Measurements from ENCODE around the gene CPN2.

The CPN2 gene

GRCh38 chr3:194294199-194294894 is 56.8 kb downstream of the CPN2 start:
- no peak for DNase-seq
- Mint-ChIP-seq H3K4me1 (ENCODE audit: low read depth in 2 of 2) (peaks cover 0 to 5% of the 10 kb centered on the region in 2 donors), H3K27me3 (peaks cover 26 to 54% of the 10 kb centered on the region in 2 donors), H3K27ac (no peak overlapping the region), H3K4me3 (no peak overlapping the region), H3K36me3 (ENCODE audit: insufficient read depth) (no peaks in the 10 kb centered on the region), H3K9me3 (no peaks in the 10 kb centered on the region)
- ATAC-seq (replicated peaks) = no peak

GRCh38 chr3:194293546-194294198 is 57.5 kb downstream of the CPN2 start:
- H3K9me3 Mint-ChIP-seq = no peaks in the 10 kb centered on the region
- no peak overlapping the region for H3K4me3 Mint-ChIP-seq
- DNase-seq (no peak), ATAC-seq (replicated peaks) (no peak)
- H3K4me1 Mint-ChIP-seq (ENCODE audit: low read depth in 2 of 2) = peaks cover 0 to 3% of the 10 kb centered on the region in 2 donors
- peaks cover 24 to 49% of the 10 kb centered on the region in 2 donors for H3K27me3 Mint-ChIP-seq
- no peaks in the 10 kb centered on the region for H3K36me3 Mint-ChIP-seq (ENCODE audit: insufficient read depth)
- H3K27ac Mint-ChIP-seq = no peak overlapping the region

DNA sequence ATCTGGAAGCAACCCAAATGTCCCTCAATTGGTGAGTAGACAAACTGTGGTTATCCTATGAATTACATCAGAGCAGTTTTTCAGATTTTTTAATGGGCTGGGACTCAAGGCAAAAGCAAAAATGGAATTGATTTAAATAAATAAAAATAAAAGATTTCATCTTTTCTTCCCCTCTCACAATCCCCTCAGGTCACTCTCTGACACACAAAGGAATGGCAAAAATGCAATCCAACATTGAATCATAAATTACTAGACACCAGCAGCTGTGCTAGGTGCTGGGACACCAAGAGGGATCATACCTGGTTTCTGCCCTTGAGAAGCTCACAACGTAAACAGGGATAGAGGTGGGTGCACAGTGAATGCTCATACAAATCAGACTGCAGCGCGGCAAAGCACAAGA is 58.8 kb downstream of the CPN2 start:
- Mint-ChIP-seq H3K4me3 (no peak overlapping the region), H3K36me3 (ENCODE audit: insufficient read depth) (no peaks in the 10 kb centered on the region), H3K4me1 (ENCODE audit: low read depth in 2 of 2) (peaks cover 0 to 3% of the 10 kb centered on the region in 2 donors), H3K27ac (no peak overlapping the region), H3K9me3 (no peaks in the 10 kb centered on the region), H3K27me3 (peaks cover 30 to 36% of the 10 kb centered on the region in 2 donors)
- no peak for DNase-seq
- ATAC-seq (replicated peaks) = no peak

Measured in effector memory CD8-positive, alpha-beta T cell (primary cell).